ENCODE measurements around the gene BBX.

DNA sequence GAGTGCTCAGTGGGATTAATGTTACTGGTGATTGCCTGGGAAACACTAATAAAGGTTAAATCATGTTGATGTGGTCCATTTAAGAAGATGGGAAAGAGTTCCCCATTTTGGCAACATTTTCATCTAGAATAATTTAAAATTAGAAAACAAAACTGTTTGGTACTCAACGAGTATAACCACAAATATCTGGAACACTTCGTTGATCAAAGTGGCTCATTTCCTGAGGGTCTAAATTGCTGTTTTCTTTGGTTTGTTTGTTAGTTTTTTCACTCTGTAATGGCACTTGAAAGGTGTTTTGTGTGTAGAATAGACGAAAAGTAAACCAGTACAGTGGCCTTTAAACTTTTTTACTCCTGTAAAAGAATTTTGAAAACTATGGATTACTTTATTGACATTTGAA is 73.9 kb downstream of the BBX start:
- TF ChIP-seq POLR2A (IDR thresholded peaks at IDR 0.05; ENCODE audit: low read length) (no peak), GATA1 (IDR thresholded peaks at IDR 0.05; ENCODE audit: low read depth, low read length) (no peak)
